DMS79 (cell line): ENCODE data around the gene SFI1.
"Not testable (repeated sequence)": the region's sequence is repeated elsewhere in the genome, so short reads cannot be mapped to it uniquely, and the experiment has no call there.

Source experiments
- DNase-seq: peaks from one replicate; lab custom pipeline; 2025; lab: John Stamatoyannopoulos, UW

SFI1 gene, protein sequence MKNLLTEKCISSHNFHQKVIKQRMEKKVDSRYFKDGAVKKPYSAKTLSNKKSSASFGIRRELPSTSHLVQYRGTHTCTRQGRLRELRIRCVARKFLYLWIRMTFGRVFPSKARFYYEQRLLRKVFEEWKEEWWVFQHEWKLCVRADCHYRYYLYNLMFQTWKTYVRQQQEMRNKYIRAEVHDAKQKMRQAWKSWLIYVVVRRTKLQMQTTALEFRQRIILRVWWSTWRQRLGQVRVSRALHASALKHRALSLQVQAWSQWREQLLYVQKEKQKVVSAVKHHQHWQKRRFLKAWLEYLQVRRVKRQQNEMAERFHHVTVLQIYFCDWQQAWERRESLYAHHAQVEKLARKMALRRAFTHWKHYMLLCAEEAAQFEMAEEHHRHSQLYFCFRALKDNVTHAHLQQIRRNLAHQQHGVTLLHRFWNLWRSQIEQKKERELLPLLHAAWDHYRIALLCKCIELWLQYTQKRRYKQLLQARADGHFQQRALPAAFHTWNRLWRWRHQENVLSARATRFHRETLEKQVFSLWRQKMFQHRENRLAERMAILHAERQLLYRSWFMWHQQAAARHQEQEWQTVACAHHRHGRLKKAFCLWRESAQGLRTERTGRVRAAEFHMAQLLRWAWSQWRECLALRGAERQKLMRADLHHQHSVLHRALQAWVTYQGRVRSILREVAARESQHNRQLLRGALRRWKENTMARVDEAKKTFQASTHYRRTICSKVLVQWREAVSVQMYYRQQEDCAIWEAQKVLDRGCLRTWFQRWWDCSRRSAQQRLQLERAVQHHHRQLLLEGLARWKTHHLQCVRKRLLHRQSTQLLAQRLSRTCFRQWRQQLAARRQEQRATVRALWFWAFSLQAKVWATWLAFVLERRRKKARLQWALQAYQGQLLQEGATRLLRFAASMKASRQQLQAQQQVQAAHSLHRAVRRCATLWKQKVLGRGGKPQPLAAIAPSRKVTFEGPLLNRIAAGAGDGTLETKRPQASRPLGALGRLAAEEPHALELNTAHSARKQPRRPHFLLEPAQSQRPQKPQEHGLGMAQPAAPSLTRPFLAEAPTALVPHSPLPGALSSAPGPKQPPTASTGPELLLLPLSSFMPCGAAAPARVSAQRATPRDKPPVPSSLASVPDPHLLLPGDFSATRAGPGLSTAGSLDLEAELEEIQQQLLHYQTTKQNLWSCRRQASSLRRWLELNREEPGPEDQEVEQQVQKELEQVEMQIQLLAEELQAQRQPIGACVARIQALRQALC

DNA sequence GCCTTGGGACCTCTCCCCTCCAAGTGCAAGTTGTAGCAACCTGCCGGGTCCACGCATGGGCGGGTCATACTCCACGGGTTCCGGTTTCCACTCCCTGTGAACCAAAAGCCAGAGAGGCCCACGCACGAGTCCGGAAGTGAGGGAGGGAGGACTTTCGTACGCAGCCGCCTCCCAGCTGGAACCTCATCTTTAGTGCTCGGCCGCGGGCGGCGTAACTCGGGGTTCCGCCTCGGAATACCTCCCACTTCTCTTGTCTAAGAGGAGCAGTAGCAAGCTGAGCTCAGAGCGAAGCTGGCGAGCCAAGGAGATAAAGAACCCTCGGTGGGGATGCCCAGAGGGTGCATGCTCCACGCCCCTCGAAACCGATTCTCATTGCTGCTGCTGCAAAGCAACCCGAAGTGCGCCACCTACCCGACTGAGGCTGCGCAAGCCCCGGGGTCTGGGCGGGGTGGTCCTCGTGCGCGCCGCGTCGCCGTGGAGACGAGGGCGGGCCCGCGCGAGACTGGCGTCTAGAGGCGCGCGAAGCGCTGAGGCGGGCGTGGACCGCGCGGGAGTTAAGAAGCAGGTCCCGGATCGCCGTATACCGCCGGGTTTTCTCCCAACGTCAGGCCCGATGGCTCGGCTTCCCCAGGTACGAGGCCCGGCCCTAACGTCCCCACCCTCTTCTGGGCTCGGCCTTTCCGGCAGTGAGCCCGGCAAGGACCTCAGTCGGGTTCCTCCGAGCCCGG lies at the start of gene SFI1:
SFI1 (plus strand) TSS at position 530 of the 728 bp plus-strand sequence. CDS start 11,749 bp downstream, outside the sequence.
- peak; percentile 54 for DNase-seq

DNA sequence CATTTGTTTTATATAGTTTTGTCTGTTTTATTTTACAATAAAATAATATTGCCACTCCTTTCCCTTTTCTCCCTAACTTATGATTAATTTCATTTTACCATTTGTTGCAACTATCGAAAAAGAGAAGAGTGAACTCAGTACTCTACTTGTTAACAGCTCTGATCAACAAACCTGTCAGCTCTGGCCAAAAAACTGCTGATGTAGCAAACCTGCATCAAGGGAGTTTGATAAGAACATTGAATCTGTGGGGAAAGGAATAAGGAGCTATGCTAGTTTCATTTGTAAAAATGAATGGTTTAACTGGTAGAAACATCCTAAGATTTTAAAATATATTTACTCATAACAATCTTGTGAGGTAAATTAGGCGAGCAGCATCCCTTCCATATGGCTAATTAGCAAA lies 49.6 kb upstream of the SFI1 start:
- no peak for DNase-seq

DNA sequence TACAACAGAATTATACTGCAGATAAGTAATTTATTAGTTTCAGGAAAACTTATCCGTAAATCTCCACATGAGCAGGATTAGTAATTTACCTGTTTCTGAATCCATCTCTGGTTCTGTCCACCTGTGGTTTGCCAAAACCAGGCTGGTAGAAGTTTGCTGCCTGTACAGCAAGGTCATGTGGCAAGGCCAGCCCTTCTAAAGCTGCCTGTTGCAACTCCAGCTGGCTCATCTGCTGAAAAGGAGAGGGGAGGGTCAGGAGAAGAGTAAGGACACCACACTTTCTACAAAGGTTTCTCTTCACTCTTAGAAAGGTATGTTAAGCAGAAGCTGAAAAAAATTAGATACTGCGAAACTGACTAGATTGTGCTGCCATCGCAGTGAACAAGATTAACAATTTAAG lies 49.0 kb upstream of the SFI1 start:
- no peak for DNase-seq

DNA sequence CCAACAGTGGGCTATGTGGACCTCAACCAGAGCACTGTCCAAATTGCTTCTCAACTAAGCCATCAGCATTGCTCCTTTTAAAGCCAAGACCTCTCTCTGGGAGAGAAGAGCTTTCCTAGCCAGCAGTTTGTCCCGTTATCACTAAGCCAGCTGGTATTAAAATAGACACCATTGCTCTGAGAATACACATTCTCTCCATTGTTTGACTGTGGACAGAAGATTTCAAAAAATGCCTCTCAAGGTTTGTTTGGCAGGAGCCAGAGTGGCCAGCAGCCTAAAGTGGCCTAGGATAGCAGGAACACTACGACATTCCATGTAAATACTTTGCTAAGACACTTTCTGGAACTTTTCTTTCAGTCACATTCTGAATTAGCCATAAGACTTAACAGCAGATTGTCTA lies 48.0 kb upstream of the SFI1 start:
- no peak for DNase-seq

DNA sequence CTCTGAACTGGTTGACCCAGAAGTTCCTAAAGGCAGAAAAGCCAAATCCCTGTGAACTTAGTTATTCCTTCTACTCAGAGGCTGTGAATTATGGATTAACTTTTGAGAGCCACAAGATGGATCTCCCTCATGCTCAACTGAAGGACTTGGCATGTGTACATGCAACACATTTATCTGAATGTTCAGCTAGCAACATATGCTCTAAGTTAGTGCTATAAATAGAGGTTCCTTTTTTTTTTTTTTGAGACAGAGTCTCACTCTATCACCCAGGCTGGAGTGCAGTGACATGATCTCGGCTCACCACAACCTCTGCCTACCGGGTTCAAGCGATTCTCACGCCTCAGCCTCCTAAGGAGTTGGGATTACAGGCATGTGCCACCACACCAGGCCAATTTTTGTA lies 46.8 kb upstream of the SFI1 start:
- DNase-seq: no peak

DNA sequence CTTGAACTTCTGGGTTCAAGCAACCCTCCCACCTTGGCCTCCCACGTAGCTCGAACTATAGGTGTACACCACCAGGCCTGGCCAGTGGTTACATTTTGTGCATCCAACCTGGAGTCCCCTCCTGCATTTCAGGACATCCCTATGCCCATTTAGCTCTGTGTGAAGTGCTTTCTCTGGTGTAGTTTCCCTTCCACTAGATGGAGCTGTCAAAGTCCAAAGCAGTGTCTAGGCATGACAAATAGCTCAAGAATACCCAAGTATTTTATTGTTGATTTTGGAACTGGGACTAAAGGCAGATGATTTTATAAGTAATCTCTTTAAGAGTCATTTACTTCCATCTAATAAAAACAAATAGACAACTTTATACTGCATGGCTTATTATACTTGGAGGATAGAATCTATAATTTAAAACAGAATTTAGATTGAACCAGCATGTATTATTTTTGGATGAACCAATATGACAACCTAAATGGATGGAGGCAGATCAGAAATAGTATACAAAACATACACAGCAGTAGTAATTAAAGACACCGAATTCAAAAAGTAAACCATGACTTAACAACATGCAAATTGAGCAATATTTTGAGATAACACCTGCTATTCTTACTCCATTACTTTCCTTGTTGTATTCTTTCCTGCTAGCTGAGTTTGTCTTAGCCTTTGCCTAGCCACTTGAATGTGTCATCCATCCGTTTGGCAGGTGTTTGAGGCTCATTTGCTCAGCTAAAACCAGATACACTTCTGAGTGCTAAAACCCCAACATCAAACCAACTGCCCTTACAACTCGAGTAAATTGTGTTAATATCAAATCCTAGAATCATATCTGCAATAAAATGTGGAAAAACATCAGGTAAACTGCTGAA lies 44.4 kb upstream of the SFI1 start:
- DNase-seq: no peak

DNA sequence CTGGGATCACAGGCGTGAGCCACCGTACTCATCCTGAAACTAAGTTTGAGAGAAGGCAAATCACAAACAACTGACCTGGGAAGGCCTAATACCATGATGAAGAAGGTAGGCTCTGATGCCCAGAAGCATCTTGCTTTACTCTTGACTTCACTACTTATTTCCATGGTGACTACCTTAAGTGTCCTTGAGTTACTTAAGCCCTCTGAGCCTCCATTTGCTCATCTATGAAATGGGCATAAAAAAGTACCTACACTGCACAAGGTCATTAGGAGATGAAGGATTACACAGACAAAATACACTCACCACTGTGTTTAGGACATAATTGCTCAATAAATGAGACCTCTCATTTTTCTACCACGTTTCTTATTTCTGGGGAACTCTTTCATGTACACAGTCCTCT lies 34.6 kb upstream of the SFI1 start:
- no peak for DNase-seq

DNA sequence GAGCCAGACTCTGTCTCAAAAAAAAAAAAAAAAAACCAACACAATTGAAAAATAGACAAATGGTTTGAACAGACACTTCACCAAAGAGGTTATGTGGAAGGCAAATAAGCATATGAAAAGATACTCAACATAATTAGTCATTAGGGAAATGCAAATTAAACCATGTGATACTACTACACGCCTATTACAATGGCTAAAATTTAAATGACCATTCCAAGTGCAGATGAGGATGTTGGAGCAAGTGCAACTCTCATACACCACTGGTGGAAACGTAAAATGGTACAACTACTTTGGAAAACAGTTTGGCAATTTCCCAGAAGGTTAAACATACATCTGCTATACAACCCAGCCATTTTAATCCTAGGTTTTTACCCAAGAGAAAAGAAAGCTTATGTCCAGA lies 31.0 kb upstream of the SFI1 start:
- no peak for DNase-seq

DNA sequence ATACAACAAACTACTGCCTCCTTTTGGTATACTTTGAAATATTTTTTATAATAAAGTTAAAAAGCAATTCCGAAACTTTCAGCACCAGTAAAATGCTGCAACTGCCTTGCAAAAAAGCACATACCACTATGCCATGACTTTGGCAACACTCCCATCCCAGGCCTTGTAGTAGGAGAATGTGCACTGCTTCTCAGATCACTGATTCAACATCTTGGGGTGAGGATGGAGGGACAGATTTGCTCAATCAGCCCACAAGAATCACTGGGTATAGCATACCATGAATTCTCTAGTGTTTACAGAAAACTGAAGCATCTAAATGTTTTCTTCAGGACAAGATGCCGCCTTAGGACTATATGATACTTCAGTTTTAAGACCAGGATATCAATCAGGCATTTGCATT lies 21.6 kb upstream of the SFI1 start:
- no peak for DNase-seq

DNA sequence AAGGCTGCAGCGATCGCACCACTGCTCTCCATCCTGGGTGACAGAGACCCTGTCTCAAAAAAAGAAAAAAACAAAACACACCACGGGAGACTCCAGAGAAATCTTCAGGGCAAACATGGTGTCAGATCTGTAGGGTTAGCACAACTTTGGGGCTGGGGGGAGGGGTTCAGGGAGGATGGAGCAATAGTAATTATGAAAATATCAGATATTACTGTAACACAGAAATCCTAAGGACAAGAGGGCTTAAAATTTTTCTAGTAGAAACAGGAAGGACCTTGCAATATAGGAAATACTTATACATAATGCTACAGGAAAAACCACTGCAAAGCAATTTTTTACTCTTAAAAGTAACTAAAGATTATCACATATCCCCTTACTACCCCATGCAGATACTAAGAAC lies 20.5 kb upstream of the SFI1 start:
- DNase-seq: no peak

DNA sequence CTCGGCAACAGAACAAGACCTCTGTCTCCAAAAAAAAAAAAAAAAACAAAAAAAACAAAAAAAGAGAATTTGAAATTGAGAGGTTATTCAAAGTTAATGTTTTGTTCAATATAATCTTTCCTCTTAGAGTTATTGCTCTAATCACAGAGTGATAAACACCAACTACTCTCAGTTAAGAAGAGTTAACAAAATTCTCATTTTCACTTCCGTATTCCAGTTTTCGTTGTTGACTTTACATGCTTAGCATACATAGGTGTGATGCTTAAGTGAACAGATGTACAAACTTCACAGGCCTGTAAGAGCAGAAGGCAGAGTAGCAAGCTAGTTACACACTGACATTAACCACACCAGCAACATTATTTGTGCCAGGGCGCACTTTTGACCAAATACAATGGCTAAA lies 19.0 kb upstream of the SFI1 start:
- no peak for DNase-seq

DNA sequence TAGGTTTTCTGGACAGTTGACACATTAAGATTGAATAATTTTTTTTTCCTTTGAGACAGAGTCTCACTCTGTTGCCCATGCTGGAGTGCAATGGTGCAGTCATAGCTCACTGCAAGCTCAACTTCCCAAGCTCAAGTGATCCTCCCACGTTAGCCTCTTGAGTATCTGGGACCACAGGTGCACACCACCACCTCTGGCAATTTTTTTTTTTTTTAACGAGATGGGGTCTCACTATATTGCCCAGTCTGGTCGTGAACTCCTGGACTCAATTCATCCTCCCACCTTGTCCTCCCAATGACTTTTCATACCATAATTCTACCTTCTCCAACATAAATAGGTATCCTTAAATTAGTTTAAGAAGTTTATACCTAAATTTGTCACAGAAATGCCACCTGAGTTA lies 15.2 kb upstream of the SFI1 start:
- no peak for DNase-seq

DNA sequence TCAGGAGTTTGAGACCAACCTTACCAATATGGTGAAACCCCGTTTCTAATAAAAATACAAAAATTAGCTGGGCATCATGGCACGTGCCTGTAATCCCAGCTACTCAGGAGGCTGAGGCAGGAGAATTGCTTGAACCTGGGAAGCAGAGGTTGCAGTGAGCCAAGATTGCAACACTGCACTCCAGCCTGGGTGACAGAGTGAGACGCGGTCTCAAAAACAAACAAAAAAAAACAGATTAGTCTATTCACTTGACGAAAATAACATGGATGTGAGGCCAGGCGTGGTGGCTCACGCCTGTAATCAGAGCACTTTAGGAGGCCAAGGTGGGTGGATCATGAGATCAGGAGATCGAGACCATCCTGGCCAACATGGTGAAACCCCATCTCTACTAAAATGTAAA lies 13.9 kb upstream of the SFI1 start:
- DNase-seq: not testable (repeated sequence)

DNA sequence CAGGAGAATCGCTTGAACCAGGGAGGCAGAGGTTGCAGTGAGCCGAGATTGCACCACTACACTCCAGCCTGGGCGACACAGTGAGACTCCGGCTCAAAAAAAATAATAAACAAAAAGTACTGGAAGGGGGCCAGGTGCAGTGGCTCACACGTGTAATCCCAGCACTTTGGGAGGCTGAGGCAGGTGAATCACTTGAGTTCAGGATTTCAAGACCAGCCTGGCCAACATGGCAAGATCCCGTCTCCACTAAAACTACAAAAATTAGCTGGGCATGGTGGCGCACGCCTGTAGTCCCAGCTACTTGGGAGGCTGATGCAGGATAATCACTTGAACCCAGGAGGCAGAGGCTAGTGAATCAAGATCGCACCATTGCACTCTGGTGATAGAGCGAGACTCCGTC lies 10.0 kb upstream of the SFI1 start:
- DNase-seq: not testable (repeated sequence)

DNA sequence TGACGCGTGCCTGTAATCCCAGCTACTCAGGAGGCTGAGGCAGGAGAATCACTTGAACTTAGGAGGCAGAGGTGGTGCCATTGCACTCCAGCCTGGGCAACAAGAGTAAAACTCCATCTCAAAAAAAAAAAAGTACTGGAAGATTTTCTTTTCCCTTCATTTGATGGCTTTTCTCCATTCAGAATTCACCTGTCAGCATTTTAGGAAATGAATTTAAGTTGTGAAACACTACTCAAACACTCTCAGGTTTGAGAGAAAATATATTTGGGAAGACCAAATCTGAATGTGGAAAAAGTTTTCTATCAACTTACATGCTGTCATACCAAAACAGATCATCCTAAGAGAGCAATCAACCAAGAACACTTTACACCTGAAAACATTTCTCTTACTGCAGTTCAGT lies 9.4 kb upstream of the SFI1 start:
- no peak for DNase-seq

DNA sequence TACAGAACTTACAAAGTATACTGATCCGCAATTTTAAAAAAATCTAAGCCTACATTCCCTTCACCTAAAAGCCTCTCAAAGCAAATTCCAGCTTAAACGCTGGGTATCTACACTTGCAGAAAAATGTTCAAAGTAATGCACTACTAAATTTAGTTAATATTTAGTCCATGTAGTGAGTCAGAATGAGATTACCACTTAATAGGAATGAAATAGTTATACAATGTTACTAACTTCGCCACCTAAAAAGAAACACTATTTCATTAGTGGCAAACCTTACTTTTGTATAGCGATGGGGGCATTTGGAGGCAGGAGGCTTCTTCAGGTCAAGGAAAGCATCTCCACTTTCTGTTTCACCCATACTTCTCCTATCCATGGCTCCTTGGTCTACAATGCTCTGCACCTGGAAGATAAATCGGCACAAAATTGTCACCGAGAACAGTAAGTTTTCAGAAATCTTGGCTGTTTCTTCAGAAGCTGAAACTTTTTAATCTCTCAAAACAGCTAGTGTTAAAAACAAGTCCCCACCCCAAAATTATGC lies 7.9 kb upstream of the SFI1 start:
- DNase-seq: no peak

DNA sequence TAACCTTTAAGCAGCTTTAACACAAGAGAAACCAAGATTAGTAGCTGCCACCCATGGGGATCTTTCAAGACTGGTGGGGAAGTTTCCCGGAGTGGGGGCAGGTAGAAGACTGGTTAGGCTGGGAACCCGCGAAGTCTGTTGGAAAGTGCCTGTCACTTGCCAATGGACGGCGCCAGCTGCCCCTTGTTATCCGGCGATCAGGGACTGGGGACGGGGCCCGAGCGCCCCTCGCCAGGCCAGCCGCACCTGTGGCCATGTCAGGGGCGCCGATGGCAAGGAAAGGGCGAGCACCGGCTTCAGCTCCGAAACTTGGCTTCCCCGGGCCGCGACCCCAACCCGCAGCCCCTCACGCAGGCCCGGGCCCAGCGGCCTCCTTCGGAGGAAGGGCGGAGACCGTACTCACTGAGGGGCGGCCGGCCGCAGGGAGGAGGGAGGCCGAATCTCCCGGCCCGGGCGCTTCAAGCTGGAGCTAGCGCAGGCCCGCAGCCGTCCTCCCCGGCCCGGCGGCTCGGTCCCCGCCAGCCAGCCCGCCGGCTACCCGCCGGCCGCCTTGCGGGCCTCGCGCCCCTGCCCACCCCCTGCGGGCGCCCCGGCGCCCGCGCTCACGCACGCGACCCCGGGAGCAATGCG lies 7.2 kb upstream of the SFI1 start:
- DNase-seq: no peak

DNA sequence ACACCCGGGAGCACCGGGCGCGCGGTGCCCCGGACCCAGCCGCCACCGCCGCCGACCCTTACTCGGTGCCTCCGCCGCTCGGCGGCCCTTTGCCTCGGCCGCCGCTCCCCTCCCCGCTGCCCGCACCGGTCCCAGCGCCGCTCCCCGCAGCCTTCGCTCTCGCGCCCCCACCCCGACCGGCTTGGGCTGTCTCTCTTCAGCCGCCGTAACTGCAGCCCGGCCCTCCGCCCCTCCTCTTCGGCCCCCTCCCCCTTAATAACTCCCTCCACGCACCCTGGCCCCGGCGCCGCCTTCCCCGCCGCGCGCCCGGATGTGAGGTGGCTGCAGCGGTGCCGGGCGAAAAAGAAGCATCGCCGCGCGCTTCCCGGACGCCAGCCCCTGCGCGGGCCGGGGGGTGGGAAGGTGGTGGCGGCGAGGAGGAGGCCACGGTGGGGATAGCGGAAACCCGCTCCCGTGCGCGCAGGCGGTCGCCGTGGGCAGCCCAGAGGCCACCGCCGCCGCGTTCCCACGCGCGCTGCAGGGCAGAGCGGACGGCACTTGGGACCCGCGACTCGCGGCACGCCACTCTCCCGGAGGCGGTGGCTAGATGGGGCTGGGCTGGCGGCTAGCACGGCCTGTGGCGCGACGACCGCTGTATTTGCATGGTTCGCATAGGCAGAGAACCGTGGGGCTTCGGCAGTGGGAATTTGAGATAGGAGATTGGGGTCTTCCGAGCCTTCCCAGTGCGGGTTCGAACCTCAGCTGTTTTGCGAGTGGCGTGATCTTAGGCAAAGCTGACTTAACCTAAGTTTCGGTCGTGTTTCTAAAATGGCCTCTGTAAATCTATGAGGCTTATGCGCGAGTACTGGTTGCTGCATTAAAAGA lies 6.5 kb upstream of the SFI1 start, which contains the start of gene EIF4ENIF1:
EIF4ENIF1 (minus strand) TSS at position 211 of the 864 bp plus-strand sequence. CDS start 1,124 bp downstream, outside the sequence.
- DNase-seq: no peak

DNA sequence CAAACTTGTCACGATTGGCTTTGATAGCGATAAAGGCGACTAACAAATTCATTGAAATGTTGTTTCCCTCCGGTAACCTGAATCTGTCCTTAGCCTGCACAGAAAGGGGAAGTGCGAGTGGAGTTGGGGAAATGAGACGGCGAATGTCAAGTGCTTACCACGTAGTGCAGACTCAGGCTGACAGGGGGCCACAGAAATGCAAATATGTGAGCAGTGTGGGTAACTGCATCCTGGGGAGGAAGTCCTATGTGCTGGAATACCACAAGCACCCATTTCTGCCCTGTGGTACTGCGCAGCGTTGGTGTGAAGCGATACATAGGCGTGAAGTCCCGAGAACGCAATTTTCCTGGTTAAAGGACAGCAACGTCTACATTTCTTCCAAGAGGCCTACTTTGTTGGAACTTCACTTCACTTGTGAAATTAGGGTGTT lies 5.8 kb upstream of the SFI1 start:
- no peak for DNase-seq
